ENCODE data around the gene URB2.

DNA sequence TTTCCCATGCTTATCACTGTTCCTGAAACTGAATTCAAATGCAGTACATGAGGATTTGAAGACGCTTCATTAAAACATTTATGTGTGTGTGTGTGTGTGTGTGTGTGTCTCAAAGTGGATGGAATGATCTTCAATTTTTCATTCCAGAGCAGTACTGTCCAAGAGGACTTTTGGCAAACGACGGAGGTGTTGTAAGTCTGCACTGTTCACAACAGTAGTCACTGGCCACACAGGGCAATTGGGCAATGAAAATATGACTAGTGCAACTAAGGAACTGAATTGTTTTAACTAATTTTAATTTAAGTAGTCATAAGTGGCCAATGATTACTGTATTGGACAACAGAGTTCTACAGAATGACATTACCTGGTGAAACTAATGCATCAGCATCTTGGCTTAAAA, 5.2 kb upstream of the URB2 start:
- TF ChIP-seq, protein P1, sequence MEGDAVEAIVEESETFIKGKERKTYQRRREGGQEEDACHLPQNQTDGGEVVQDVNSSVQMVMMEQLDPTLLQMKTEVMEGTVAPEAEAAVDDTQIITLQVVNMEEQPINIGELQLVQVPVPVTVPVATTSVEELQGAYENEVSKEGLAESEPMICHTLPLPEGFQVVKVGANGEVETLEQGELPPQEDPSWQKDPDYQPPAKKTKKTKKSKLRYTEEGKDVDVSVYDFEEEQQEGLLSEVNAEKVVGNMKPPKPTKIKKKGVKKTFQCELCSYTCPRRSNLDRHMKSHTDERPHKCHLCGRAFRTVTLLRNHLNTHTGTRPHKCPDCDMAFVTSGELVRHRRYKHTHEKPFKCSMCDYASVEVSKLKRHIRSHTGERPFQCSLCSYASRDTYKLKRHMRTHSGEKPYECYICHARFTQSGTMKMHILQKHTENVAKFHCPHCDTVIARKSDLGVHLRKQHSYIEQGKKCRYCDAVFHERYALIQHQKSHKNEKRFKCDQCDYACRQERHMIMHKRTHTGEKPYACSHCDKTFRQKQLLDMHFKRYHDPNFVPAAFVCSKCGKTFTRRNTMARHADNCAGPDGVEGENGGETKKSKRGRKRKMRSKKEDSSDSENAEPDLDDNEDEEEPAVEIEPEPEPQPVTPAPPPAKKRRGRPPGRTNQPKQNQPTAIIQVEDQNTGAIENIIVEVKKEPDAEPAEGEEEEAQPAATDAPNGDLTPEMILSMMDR (IDR thresholded peaks at IDR 0.05): no peak
- TF ChIP-seq POLR2A (IDR thresholded peaks at IDR 0.05) (no peak), EP300 (IDR thresholded peaks at IDR 0.05) (no peak)

Measured in suprapubic skin (tissue), 3 donors.